Heart left ventricle (tissue), 16 donors: ENCODE measurements around the gene NTM. TPM values are rescaled to one million over a fixed set of nuclear protein-coding genes. Genes with fewer than 3 reads are reported as not detected.
A peak's percentile ranks its signal among the peaks of the same experiment; 100 is the strongest.

Experiments used
- ATAC-seq, 4 donors: fragments of 200-7000 bp; cut with Tn5 transposase; one replicate each; pipeline ENCODE4 v1.9.1; 2020 to 2022; ENCODE audit warnings: moderate library complexity in 4 of 4, mild to moderate bottlenecking in 3 of 4, moderate number of reproducible peaks in 1 of 4
- DNase-seq, 5 donors: peaks; one replicate each; pipeline ENCODE4 v3.0.0-alpha.2; 2020
- H3K27ac ChIP-seq, 12 donors: fragments of 200-600 bp; sonication (generic) in 4 of 12; one replicate each; pipeline versions ENCODE4 v1.5.0 to v1.8.0; 2016 to 2022; ENCODE audit warnings: mild to moderate bottlenecking in 2 of 12
- H3K27me3 ChIP-seq, 9 donors: fragments of 200-600 bp; sonication (generic) in 2 of 9; one replicate each; pipeline versions ENCODE4 v1.5.1 to v1.8.0; 2016 to 2022; ENCODE audit warnings: mild to moderate bottlenecking in 3 of 9
- H3K36me3 ChIP-seq, 9 donors: fragments of 200-600 bp; sonication (generic) in 2 of 9; one replicate each; pipeline versions ENCODE4 v1.5.0 to v1.8.0; 2018 to 2022; ENCODE audit warnings: mild to moderate bottlenecking in 2 of 9
- H3K4me1 ChIP-seq, 12 donors: fragments of 200-600 bp; sonication (generic) in 4 of 12; one replicate each; pipeline versions ENCODE4 v1.5.0 to v1.8.0; 2016 to 2022; ENCODE audit warnings: mild to moderate bottlenecking in 3 of 12
- H3K4me3 ChIP-seq, 12 donors: fragments of 200-600 bp; sonication (generic) in 4 of 12; one replicate each; pipeline versions ENCODE4 v1.5.0 to v1.8.0; 2017 to 2022; ENCODE audit warnings: mild to moderate bottlenecking in 9 of 12, moderate library complexity in 4 of 12
- H3K9me3 ChIP-seq, 12 donors: fragments of 200-600 bp; sonication (generic) in 4 of 12; one replicate each; pipeline versions ENCODE4 v1.5.0 to v1.8.0; 2016 to 2022; ENCODE audit warnings: mild to moderate bottlenecking in 1 of 12
- CTCF ChIP-seq, 12 donors: fragments of 200-600 bp; sonication (generic) in 4 of 12; IDR thresholded peaks; one replicate each; pipeline versions ENCODE4 v1.5.0 to v1.8.0; 2018 to 2022; ENCODE audit warnings: antibody characterized with exemption in 12 of 12, mild to moderate bottlenecking in 5 of 12
- POLR2A ChIP-seq, 2 donors: fragments of 450-650 bp; IDR thresholded peaks; one replicate each; pipeline ENCODE4 v1.6.1; 2017; ENCODE audit warnings: antibody characterized with exemption in 2 of 2, mild to moderate bottlenecking in 2 of 2, moderate library complexity in 2 of 2
- WGBS, 4 donors: extraction: QIAGEN DNeasy Blood & Tissue Kit in 2 of 4; methylation state at CpG; one replicate each; pipeline versions ENCODE4 v1.1.5 to v1.1.7; 2013 to 2018; 5-methylcytosine and 5-hydroxymethylcytosine counted together
- intact Hi-C, 10 donors: fragments of 100-400 bp; cut with DNase I; formaldehyde crosslinking; loops; one replicate each; pipeline versions ENCODE4 v1.11.1 to v1.14.2; 2022
- polyA plus RNA-seq, 2 donors: library from polyadenylated mRNA; stranded (reverse); fragments of 200-250 nt; gene quantifications; one replicate each; pipeline ENCODE4 v1.2.3, GENCODE V29; 2013
- total RNA-seq, 9 donors: library from RNA; depleted of rRNA in 2 of 9; stranded (reverse); fragments of >200 nt in 2 of 9; fragmentation: NEBNext Ultra II Directional in 3 of 9; extraction: Animal tissue kit (Norgen Biotek cat#: 25700) in 3 of 9; gene quantifications; one replicate each; pipeline versions ENCODE4 v1.1.0 to v1.2.4, GENCODE V29; 2016 to 2023
- donor health status: ischemic (EF 13 %, LVEDD 7.1; RV severe dilation, severe dysfunction).
- donor health status: healthy with polysubstance abuse.
- donor health status: DM: no; HTN: yes; CAD: no.
- donor health status: DM: no; HTN: no; CAD: no.
- donor health status: ischemic (EF 25% LVEDD 6.9; RV normal size, moderate dysfunction).
- donor health status: ischemic (EF 25% LVEDD 5.7; RV mildly dilated, moderate dysfunction).
- donor health status: healthy.
- donor health status: DM: yes; HTN: yes; CAD: no.
- donor health status: ischemic (EF 35%, LVEDD 5.7; RV mildly dilated, moderate dysfunction).
- donor health status: nonischemic (EF 11% LVEDD 7.7; RV severe dilation, severe dysfunction).
- donor health status: DM: yes; HTN: yes; CAD: no.
- donor health status: PGD.
- donor health status: ischemic (EF 29% LVEDD 5.4; RV normal size, mild dysfunction).
- donor health status: nonischemic (EF 23%, LVEDD 6.1; RV moderate dilation, normal function).

NTM gene
- total and polyA plus RNA-seq, 11 donors: 0.40 to 7.7 (median 1.5) TPM

GRCh38 chr11:132285631-132286030, 915.2 kb downstream of the NTM start:
- no peaks in the 10 kb centered on the region for H3K27me3 ChIP-seq
- peak overlapping the region in 5 of 12 donors; percentile 25 to 62 (median 42) for H3K27ac ChIP-seq
- H3K4me3 ChIP-seq: no peak overlapping the region
- DNase-seq (no peak), ATAC-seq (peak in 2 of 4 donors; percentile 6 to 34)
- WGBS, 4 donors: 73 to 93% (median 78%) methylated on average over 4 of the region's 4 CpGs
- no peaks in the 10 kb centered on the region for H3K36me3 ChIP-seq
- TF ChIP-seq CTCF (IDR thresholded peaks at IDR 0.05) (no peak), POLR2A (IDR thresholded peaks at IDR 0.05) (no peak)
- H3K4me1 ChIP-seq: peaks cover 0 to 24% (median 5%) of the 10 kb centered on the region in 12 donors
- intact Hi-C loops: no loop called here
- H3K9me3 ChIP-seq: no peaks in the 10 kb centered on the region

GRCh38 chr11:132286106-132286505, 915.7 kb downstream of the NTM start:
- peak overlapping the region in 5 of 12 donors; percentile 25 to 62 (median 42) for H3K27ac ChIP-seq
- 37 to 55% (median 50%) methylated on average over 3 of the region's 3 CpGs for WGBS, 4 donors
- no peaks in the 10 kb centered on the region for H3K9me3 ChIP-seq
- DNase-seq: no peak
- no peaks in the 10 kb centered on the region for H3K27me3 ChIP-seq
- intact Hi-C loops: no loop called here
- no peak for TF ChIP-seq CTCF (IDR thresholded peaks at IDR 0.05)
- peaks cover 0 to 24% (median 5%) of the 10 kb centered on the region in 12 donors for H3K4me1 ChIP-seq
- no peaks in the 10 kb centered on the region for H3K36me3 ChIP-seq
- no peak overlapping the region for H3K4me3 ChIP-seq
- ATAC-seq: peak; percentile 67 to 84 (median 78)

GRCh38 chr11:132288036-132288435, 917.6 kb downstream of the NTM start:
- H3K36me3 ChIP-seq: no peaks in the 10 kb centered on the region
- peaks cover 0 to 15% (median 5%) of the 10 kb centered on the region in 12 donors for H3K4me1 ChIP-seq
- no peak overlapping the region for H3K4me3 ChIP-seq
- 76 to 89% (median 81%) methylated on average over 3 of the region's 3 CpGs for WGBS, 4 donors
- H3K9me3 ChIP-seq: no peaks in the 10 kb centered on the region
- DNase-seq (no peak), ATAC-seq (no peak)
- H3K27me3 ChIP-seq: no peaks in the 10 kb centered on the region
- H3K27ac ChIP-seq: no peak overlapping the region
- TF ChIP-seq POLR2A (IDR thresholded peaks at IDR 0.05): no peak
- no peak for TF ChIP-seq CTCF (IDR thresholded peaks at IDR 0.05)
- intact Hi-C loops: no loop called here

- Histone ChIP-seq H3K4me1 (peaks cover 0 to 15% (median 5%) of the 10 kb centered on the region in 12 donors), H3K9me3 (no peaks in the 10 kb centered on the region), H3K27ac (no peak overlapping the region), H3K27me3 (no peaks in the 10 kb centered on the region), H3K36me3 (no peaks in the 10 kb centered on the region), H3K4me3 (no peak overlapping the region)
- 51 to 57% (median 53%) methylated on average over 6 of the region's 6 CpGs for WGBS, 4 donors
- ATAC-seq: no peak
- TF ChIP-seq CTCF (IDR thresholded peaks at IDR 0.05) (no peak), POLR2A (IDR thresholded peaks at IDR 0.05) (no peak)
- DNase-seq: no peak
- intact Hi-C loops: no loop called here
Measured at GRCh38 chr11:132289590-132290256, 919.3 kb downstream of the NTM start.
